HG03095 (cell line): ENCODE measurements around the gene GPATCH2.
A peak's percentile ranks its signal among the peaks of the same experiment; 100 is the strongest.
"Not testable (repeated sequence)": the region's sequence is repeated elsewhere in the genome, so short reads cannot be mapped to it uniquely, and the experiment has no call there.

Experiments
- ATAC-seq: cut with Tn5 transposase; IDR thresholded peaks from one replicate; pipeline ENCODE4 v1.9.1; 2021; ENCODE audit warnings: moderate library complexity; ENCODE audit not compliant: unreplicated experiment

GPATCH2 gene

GRCh38 chr1:217526636-217527035 is 104.3 kb downstream of the GPATCH2 start:
- no peak for ATAC-seq

- ATAC-seq = no peak
These were observed 105.0 kb downstream of the GPATCH2 start for GRCh38 chr1:217525773-217526490.

GRCh38 chr1:217524787-217525520 is 105.9 kb downstream of the GPATCH2 start:
- no peak for ATAC-seq

GRCh38 chr1:217523921-217524320 is 107.0 kb downstream of the GPATCH2 start:
- not testable (repeated sequence) for ATAC-seq

DNA sequence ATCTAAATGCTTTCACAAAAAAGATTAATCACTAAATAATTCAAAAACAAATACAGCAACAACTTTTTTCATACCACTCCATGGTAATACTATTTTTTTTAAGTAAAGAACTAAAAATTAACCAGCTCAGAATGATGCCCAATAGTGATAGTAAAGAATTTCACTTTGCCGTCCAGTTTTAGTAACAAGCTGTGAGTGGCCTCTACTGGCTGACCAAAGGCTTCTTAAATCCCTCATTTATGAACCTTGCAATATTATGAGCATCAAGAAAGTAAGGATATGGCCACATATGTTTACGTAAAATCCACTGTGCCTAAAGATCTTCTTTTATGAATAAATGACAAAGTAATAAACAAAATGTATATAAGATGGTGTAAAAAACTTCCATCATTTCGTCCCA is 108.6 kb downstream of the GPATCH2 start:
- no peak for ATAC-seq

- no peak for ATAC-seq
These were observed 109.6 kb downstream of the GPATCH2 start for GRCh38 chr1:217521317-217521716.

DNA sequence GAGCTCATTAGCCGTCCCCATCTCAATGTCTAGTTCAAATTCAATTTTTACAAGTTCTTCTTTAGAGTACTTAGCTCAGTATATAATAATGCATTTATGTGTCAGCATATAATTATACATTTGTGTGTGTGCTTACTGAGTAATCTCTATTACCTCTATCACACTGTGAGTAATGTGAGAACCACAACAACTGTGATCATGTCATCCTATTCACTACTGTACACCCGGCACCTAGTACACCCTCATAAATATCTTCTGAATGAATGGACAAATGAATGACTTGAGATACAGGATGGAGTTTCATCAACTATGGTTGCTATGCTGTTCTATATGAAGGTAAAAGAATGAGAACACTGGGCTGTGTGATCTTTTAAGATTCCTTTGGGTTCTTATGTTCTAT is 124.0 kb downstream of the GPATCH2 start:
- no peak for ATAC-seq

DNA sequence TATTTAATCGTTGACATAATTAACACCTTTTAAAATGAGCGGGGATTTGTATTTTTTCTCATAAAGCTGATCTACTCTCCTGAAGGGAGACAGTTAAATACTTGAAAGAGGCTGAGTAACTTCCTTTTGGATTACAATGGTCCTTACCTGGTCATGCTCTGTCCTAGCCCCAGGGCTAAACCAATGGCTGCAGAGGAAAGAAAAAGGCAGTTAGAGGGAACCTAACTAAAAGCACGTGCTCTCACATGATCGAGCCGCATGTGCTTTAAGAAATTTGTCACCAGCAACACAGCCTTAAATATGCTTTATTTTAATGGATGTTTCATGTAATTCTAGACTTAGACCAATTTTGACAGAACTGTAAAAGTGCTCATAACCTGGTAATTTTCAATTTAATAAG is 132.7 kb downstream of the GPATCH2 start:
- ATAC-seq = no peak

GRCh38 chr1:217495249-217495648 is 135.6 kb downstream of the GPATCH2 start:
- ATAC-seq = peak; percentile 92

GRCh38 chr1:217494767-217495166 is 136.1 kb downstream of the GPATCH2 start:
- peak; percentile 75 for ATAC-seq

DNA sequence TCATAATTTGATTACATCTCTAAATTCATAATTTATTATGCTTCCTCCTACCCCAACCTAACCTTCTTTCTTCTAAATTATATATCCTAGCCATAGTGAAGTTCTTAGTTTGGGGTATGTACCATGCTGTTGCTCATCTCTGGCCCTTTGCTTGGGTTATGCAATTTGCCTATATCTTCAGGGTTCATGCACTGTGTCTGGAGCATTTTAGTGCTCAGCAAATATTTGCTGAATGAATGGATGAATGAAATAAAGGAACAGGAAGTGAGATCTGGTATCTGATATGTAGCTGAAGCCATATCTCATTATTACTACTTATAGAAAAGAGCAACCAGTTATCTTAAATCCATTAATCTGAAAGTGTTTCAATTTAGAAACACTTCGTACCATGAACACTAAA is 137.6 kb downstream of the GPATCH2 start:
- ATAC-seq = no peak

GRCh38 chr1:217484871-217485270 is 146.0 kb downstream of the GPATCH2 start:
- ATAC-seq = no peak

GRCh38 chr1:217482356-217483102 is 148.4 kb downstream of the GPATCH2 start:
- ATAC-seq = peak; percentile 99

DNA sequence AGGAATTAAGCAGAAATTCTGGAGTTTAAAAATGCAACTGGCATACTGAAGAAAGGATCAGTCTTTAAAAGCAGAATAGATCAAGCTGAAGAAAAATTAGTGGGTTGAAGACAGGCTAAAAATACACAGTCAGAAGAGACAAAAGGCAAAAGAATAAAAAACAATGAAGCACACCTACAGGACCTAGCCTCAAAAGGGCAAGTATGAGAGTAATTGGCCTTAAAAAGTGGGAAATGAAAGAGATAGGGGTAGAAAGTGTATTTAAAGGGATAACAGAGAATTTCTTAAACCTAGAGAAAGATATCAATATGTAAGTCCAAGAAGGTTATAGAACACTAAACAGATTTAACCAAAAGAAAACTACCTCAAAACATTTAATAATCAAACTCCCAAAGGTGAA is 152.4 kb downstream of the GPATCH2 start:
- ATAC-seq = no peak

DNA sequence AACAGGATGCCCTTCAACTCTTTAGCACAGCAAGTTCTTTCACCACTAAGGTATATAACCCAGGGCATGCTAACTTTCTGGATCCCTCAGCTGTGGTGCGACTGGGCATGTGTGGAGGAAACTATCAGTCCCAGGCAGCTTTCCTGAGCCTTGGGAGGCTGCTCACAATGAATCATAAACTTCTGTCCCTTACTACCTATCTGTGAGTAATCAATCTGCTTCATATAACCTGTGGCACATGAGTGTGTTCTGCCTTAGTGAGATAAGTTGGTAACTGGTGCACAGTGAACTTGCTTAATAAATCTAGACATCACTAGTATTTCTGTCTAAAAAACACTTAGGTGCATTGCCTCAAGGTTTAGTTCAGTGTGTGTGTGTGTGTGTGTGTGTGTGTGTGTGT is 158.0 kb downstream of the GPATCH2 start:
- ATAC-seq = no peak

DNA sequence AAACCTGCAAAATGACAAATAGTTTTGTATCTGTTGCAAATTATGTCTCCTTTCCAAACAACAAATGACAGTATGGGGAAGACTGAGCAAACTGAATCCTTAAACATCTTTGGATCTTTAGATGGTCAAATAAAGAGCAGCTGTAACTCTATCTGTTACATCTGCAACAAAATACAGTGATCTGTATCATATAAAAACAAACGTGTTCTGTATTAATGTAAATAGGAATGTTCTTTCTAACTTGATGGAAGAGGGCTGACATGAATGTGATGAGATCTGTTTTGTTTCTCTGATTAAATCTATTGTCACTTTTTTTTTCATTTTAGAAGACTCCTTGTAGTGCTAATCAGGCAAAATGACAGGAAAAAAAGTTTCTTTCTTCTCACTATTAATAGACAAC is 159.5 kb downstream of the GPATCH2 start:
- ATAC-seq = no peak

DNA sequence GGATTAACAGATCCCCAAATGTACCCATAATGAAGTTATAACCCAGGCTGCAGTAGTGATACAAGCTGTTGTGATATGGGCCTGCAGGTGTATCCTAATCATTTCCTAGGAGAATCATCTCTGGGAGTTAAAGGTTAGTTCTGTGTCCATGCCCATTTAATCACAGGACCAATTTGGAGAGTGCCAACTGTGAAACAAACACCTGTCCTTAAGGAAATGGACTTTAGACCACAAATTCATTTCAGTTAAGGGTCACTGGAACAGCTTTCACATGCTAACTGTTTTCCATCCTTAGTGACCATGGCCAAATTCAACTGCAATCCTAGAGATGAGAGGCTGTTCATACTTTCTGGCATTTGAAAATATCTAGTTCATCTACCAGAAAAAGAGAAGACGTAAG is 160.9 kb downstream of the GPATCH2 start:
- ATAC-seq = no peak

DNA sequence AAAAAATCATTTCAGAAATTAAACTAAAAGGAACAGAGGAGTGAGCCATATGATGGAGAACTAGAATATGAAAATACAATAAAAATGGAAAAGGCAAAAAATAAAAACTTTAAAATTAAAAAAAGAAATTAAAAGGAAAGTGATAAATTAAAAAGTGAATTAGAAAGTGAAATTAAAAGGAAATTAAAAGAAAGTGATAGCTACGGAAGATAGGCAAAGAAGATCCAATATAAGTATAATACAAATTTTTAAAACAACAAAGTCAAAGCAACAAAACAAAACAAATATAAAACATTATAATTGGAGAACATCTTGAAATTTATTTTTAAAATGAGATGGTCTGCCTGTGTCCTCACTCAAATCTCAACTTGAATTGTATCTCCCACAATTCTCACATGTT is 165.8 kb downstream of the GPATCH2 start:
- ATAC-seq = no peak

GRCh38 chr1:217462666-217463065 is 168.2 kb downstream of the GPATCH2 start:
- ATAC-seq = no peak

- no peak for ATAC-seq
These were observed 168.7 kb downstream of the GPATCH2 start for GRCh38 chr1:217462159-217462558.

DNA sequence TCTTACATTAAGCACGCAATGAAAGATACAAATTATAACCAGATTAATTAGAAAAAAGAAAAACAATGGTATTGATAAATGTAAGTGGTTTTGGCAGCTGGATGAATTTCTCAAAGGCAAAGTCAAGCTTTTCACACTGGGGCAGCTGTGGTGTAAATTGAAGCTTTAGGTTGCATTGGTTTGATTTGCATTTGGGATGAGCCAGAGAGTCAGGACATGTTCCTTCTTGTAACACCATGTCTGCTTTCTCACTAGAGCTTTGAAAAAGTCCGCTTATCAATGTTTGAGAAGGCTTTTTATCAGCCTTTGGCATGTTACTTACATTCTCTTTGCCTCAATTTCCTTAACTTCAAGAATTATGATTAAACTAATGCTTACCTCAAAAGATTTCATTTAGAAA is 173.9 kb downstream of the GPATCH2 start:
- ATAC-seq = no peak

GRCh38 chr1:217456261-217456660 is 174.6 kb downstream of the GPATCH2 start:
- no peak for ATAC-seq
